Fibroblast of mammary gland (primary cell): ENCODE data around the gene MS4A15.
"Not testable (repeated sequence)": the region's sequence is repeated elsewhere in the genome, so short reads cannot be mapped to it uniquely, and the experiment has no call there.

ENCODE experiments used
- DNase-seq: peaks from one replicate; pipeline ENCODE4 v3.0.0-alpha.2; 2010; ENCODE audit warnings: low read depth
- H3K4me3 ChIP-seq: 2 replicates; pipeline ENCODE4 v1.5.1; 2011; ENCODE audit warnings: low read depth, mild to moderate bottlenecking, low read length, moderate library complexity; ENCODE audit not compliant: control insufficient read depth
- CTCF ChIP-seq: conservative IDR thresholded peaks from 2 replicates; pipeline ENCODE4 v1.5.1; 2011; ENCODE audit warnings: low read depth, low read length, inconsistent platforms; ENCODE audit not compliant: control insufficient read depth, insufficient read depth

MS4A15 gene

GRCh38 chr11:60821827-60822599 is 65.3 kb downstream of the MS4A15 start:
- no peak for TF ChIP-seq CTCF
- no peak overlapping the region for H3K4me3 ChIP-seq
- DNase-seq: no peak

GRCh38 chr11:60823745-60824306 is 67.2 kb downstream of the MS4A15 start:
- H3K4me3 ChIP-seq, DNase-seq: not testable (repeated sequence)

- H3K4me3 ChIP-seq: no peak overlapping the region
- DNase-seq: no peak
- TF ChIP-seq CTCF: no peak
Measured at GRCh38 chr11:60825118-60825517, 68.5 kb downstream of the MS4A15 start.

GRCh38 chr11:60825790-60826189 is 69.1 kb downstream of the MS4A15 start:
- DNase-seq: no peak
- H3K4me3 ChIP-seq: no peak overlapping the region
- TF ChIP-seq CTCF: no peak
